HG03045 (cell line): Measurements from ENCODE around the gene NPLOC4.
"Not testable (repeated sequence)": the region's sequence is repeated elsewhere in the genome, so short reads cannot be mapped to it uniquely, and the experiment has no call there.

Experiments
- ATAC-seq: cut with Tn5 transposase; IDR thresholded peaks from one replicate; pipeline ENCODE4 v1.9.1; 2021; ENCODE audit warnings: mild to moderate bottlenecking, moderate library complexity; ENCODE audit not compliant: unreplicated experiment

Gene NPLOC4

GRCh38 chr17:81535480-81536298, 101.2 kb downstream of the NPLOC4 start:
- no peak for ATAC-seq

GRCh38 chr17:81535007-81535328, 101.9 kb downstream of the NPLOC4 start:
- ATAC-seq: no peak

GRCh38 chr17:81534157-81535006, 102.5 kb downstream of the NPLOC4 start:
- ATAC-seq: no peak

- ATAC-seq: no peak
These were observed 103.4 kb downstream of the NPLOC4 start for GRCh38 chr17:81533339-81534141.

- no peak for ATAC-seq
These were observed 104.2 kb downstream of the NPLOC4 start for GRCh38 chr17:81532490-81533287.

DNA sequence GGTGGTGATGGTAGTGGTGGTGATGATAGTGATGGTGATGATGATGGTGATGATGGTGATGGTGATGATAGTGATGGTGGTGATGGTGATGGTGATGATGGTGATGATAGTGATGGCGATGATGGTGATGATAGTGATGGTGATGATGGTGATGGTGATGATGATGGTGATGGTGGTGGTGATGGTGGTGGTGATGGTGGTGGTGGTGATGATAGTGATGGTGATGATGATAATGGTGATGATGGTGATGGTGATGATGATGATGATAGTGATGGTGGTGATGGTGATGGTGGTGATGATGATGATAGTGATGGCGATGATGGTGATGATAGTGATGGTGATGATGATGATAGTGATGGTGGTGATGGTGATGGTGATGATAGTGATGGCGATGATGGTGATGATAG, 104.9 kb downstream of the NPLOC4 start:
- not testable (repeated sequence) for ATAC-seq

- ATAC-seq: not testable (repeated sequence)
These were observed 105.9 kb downstream of the NPLOC4 start for GRCh38 chr17:81531013-81531412.

- no peak for ATAC-seq
These were observed 107.5 kb downstream of the NPLOC4 start for GRCh38 chr17:81529437-81529803.

DNA sequence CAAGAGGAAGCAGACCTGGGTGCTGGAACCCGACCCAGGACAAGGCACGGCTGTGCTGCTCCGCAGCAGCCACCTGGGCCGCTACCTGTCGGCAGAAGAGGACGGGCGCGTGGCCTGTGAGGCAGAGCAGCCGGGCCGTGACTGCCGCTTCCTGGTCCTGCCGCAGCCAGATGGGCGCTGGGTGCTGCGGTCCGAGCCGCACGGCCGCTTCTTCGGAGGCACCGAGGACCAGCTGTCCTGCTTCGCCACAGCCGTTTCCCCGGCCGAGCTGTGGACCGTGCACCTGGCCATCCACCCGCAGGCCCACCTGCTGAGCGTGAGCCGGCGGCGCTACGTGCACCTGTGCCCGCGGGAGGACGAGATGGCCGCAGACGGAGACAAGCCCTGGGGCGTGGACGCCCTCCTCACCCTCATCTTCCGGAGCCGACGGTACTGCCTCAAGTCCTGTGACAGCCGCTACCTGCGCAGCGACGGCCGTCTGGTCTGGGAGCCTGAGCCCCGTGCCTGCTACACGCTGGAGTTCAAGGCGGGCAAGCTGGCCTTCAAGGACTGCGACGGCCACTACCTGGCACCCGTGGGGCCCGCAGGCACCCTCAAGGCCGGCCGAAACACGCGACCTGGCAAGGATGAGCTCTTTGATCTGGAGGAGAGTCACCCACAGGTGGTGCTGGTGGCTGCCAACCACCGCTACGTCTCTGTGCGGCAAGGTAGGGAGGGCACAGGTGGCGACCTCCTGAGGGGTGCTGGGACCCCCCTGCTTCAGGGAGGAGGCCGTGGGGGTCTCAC, 108.1 kb downstream of the NPLOC4 start:
- ATAC-seq: no peak

- ATAC-seq: no peak
These were observed 108.6 kb downstream of the NPLOC4 start for GRCh38 chr17:81528384-81528650.

- ATAC-seq: no peak
These were observed 109.1 kb downstream of the NPLOC4 start, which contains the start of gene FSCN2 for GRCh38 chr17:81527591-81528383. FSCN2 (plus strand) TSS chr17:81528377; CDS start chr17:81528532, 155 bp downstream.

- no peak for ATAC-seq
These were observed 110.0 kb downstream of the NPLOC4 start for GRCh38 chr17:81526662-81527571.

DNA sequence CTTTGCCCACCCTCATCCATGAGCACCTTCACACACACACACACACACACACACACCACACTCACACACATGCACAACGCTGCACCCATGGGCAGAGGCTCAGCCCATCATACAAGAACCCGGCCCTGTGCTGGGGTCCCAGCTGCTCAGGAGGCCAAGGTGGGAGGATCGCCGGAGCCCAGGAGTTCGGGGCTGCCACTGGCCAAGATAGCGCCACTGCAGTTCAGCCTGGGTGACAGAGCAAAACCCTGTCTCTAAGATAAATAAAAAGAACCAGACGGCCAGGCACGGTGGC, 112.1 kb downstream of the NPLOC4 start:
- no peak for ATAC-seq

GRCh38 chr17:81524039-81524864, 112.7 kb downstream of the NPLOC4 start:
- ATAC-seq: no peak

- ATAC-seq: no peak
These were observed 113.4 kb downstream of the NPLOC4 start for GRCh38 chr17:81523402-81524038.

- no peak for ATAC-seq
These were observed 114.2 kb downstream of the NPLOC4 start for GRCh38 chr17:81522491-81523401.
